NCI-H2029 (cell line): ENCODE measurements around the gene PTGIR.
A peak's percentile ranks its signal among the peaks of the same experiment; 100 is the strongest.
"Not testable (repeated sequence)": the region's sequence is repeated elsewhere in the genome, so short reads cannot be mapped to it uniquely, and the experiment has no call there.

Experiments used
- DNase-seq: peaks from one replicate; lab custom pipeline; 2025; lab: John Stamatoyannopoulos, UW

Gene PTGIR

GRCh38 chr19:46639358-46640182, 14.7 kb upstream of the PTGIR start:
- no peak for DNase-seq

- no peak for DNase-seq
These were observed 12.3 kb upstream of the PTGIR start for GRCh38 chr19:46637224-46637623.

GRCh38 chr19:46635920-46636761, 11.3 kb upstream of the PTGIR start, which contains the start of gene GNG8:
Gene GNG8 (minus strand): TSS chr19:46636202. CDS start chr19:46634682, 1,520 bp downstream.
- DNase-seq: no peak

GRCh38 chr19:46634656-46635218, 9.8 kb upstream of the PTGIR start:
- DNase-seq: no peak

- peak; percentile 64 for DNase-seq
These were observed 9.3 kb upstream of the PTGIR start for GRCh38 chr19:46634045-46634655.

- no peak for DNase-seq
These were observed 8.2 kb upstream of the PTGIR start for GRCh38 chr19:46633130-46633529.

GRCh38 chr19:46631481-46631880, 6.6 kb upstream of the PTGIR start:
- no peak for DNase-seq

GRCh38 chr19:46630586-46631205, 5.8 kb upstream of the PTGIR start:
- DNase-seq: no peak

GRCh38 chr19:46629546-46630025, 4.7 kb upstream of the PTGIR start:
- DNase-seq: no peak

- not testable (repeated sequence) for DNase-seq
These were observed 4.1 kb upstream of the PTGIR start for GRCh38 chr19:46628970-46629369.

- no peak for DNase-seq
These were observed 1.6 kb upstream of the PTGIR start for GRCh38 chr19:46626446-46626845.

- no peak for DNase-seq
These were observed 842 bp upstream of the PTGIR start for GRCh38 chr19:46625731-46626130.

GRCh38 chr19:46623915-46624502, 880 bp downstream of the PTGIR start:
- no peak for DNase-seq

GRCh38 chr19:46622118-46622446, 2.8 kb downstream of the PTGIR start:
- no peak for DNase-seq

GRCh38 chr19:46621191-46622117, 3.4 kb downstream of the PTGIR start:
- DNase-seq: no peak

- DNase-seq: no peak
These were observed 4.2 kb downstream of the PTGIR start for GRCh38 chr19:46620716-46621115.

- no peak for DNase-seq
These were observed 4.6 kb downstream of the PTGIR start for GRCh38 chr19:46620267-46620666.

- peak; percentile 86 for DNase-seq
These were observed 6.1 kb downstream of the PTGIR start for GRCh38 chr19:46618670-46619231.

- peak; percentile 24 for DNase-seq
These were observed 7.3 kb downstream of the PTGIR start for GRCh38 chr19:46617601-46618000.
